Esophagus squamous epithelium (tissue), 5 donors: ENCODE data around the gene CTRL. TPM values are rescaled to one million over a fixed set of nuclear protein-coding genes. Genes with fewer than 3 reads are reported as not detected.

Experiments
- DNase-seq: peaks from one replicate; lab custom pipeline; 2025; lab: John Stamatoyannopoulos, UW
- H3K27ac ChIP-seq, 4 donors: fragments of 200-600 bp; sonication (generic); one replicate each; pipeline ENCODE4 v1.5.1; 2016 to 2019; ENCODE audit warnings: mild to moderate bottlenecking in 1 of 4
- H3K27me3 ChIP-seq, 4 donors: fragments of 200-600 bp; sonication (generic); 1 replicate in 3 of 4; 2 replicates in 1 of 4; pipeline versions ENCODE4 v1.5.1 to v1.6.0; 2017 to 2021; ENCODE audit warnings: antibody characterized with exemption in 1 of 4
- H3K36me3 ChIP-seq, 3 donors: fragments of 200-600 bp; sonication (generic); one replicate each; pipeline ENCODE4 v1.5.1; 2016 to 2019
- H3K4me1 ChIP-seq, 3 donors: fragments of 200-600 bp; sonication (generic); one replicate each; pipeline ENCODE4 v1.5.1; 2017 to 2019
- H3K4me3 ChIP-seq, 4 donors: fragments of 200-600 bp; sonication (generic); 1 replicate in 3 of 4; 2 replicates in 1 of 4; pipeline ENCODE4 v1.5.1; 2016 to 2019; ENCODE audit warnings: mild to moderate bottlenecking in 2 of 4, moderate library complexity in 1 of 4
- H3K9me3 ChIP-seq, 3 donors: fragments of 200-600 bp; sonication (generic); one replicate each; pipeline ENCODE4 v1.5.1; 2016 to 2019
- POLR2A ChIP-seq, 4 donors: fragments of 450-650 bp; IDR thresholded peaks; one replicate each; pipeline ENCODE4 v1.6.1; 2017; ENCODE audit warnings: antibody characterized with exemption in 4 of 4, mild to moderate bottlenecking in 4 of 4, moderate library complexity in 3 of 4
- WGBS, 2 donors: methylation state at CpG; one replicate each; pipeline ENCODE4 v1.1.5; 2018; 5-methylcytosine and 5-hydroxymethylcytosine counted together
- intact Hi-C: fragments of 100-400 bp; cut with DNase I; formaldehyde crosslinking; loops from one replicate; pipeline ENCODE4 v1.15.0; 2022
- total RNA-seq, 4 donors: library from RNA; depleted of rRNA; stranded (reverse); fragments of >200 nt; gene quantifications; one replicate each; pipeline ENCODE4 v1.1.0, GENCODE V29; 2016
- TF ChIP-seq, protein P1 (sequence below), 6 experiments: fragments of 450-650 bp in 4 of 6; fragments of 200-600 bp in 2 of 6; sonication (generic) in 2 of 6; IDR thresholded peaks; one replicate each; pipeline ENCODE4 v1.5.1; 2016 to 2019; ENCODE audit warnings: antibody characterized with exemption in 6 of 6, mild to moderate bottlenecking in 4 of 6, moderate library complexity in 4 of 6
- donor health status: DM: yes; HTN: yes; CAD: no.

The CTRL gene
- total RNA-seq, 4 donors from 2014 or later = 1.2 to 1.8 TPM; not detected in 2

- intact Hi-C loops = no loop called here
- Histone ChIP-seq H3K36me3 (peaks cover 0 to 72% (median 21%) of the 10 kb centered on the region in 3 donors), H3K4me3 (no peak overlapping the region), H3K27ac (no peak overlapping the region), H3K9me3 (no peaks in the 10 kb centered on the region), H3K27me3 (no peaks in the 10 kb centered on the region), H3K4me1 (peaks cover 0 to 13% (median 0%) of the 10 kb centered on the region in 3 donors)
- TF ChIP-seq, protein P1, sequence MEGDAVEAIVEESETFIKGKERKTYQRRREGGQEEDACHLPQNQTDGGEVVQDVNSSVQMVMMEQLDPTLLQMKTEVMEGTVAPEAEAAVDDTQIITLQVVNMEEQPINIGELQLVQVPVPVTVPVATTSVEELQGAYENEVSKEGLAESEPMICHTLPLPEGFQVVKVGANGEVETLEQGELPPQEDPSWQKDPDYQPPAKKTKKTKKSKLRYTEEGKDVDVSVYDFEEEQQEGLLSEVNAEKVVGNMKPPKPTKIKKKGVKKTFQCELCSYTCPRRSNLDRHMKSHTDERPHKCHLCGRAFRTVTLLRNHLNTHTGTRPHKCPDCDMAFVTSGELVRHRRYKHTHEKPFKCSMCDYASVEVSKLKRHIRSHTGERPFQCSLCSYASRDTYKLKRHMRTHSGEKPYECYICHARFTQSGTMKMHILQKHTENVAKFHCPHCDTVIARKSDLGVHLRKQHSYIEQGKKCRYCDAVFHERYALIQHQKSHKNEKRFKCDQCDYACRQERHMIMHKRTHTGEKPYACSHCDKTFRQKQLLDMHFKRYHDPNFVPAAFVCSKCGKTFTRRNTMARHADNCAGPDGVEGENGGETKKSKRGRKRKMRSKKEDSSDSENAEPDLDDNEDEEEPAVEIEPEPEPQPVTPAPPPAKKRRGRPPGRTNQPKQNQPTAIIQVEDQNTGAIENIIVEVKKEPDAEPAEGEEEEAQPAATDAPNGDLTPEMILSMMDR (IDR thresholded peaks at IDR 0.05) = no peak
- TF ChIP-seq POLR2A (IDR thresholded peaks at IDR 0.05) = no peak
- DNase-seq = no peak
- 90 to 95% methylated on average over 2 to 29 of the region's 36 CpGs for WGBS, 2 donors
Measured at GRCh38 chr16:67909056-67909742, 22.5 kb downstream of the CTRL start.

DNA sequence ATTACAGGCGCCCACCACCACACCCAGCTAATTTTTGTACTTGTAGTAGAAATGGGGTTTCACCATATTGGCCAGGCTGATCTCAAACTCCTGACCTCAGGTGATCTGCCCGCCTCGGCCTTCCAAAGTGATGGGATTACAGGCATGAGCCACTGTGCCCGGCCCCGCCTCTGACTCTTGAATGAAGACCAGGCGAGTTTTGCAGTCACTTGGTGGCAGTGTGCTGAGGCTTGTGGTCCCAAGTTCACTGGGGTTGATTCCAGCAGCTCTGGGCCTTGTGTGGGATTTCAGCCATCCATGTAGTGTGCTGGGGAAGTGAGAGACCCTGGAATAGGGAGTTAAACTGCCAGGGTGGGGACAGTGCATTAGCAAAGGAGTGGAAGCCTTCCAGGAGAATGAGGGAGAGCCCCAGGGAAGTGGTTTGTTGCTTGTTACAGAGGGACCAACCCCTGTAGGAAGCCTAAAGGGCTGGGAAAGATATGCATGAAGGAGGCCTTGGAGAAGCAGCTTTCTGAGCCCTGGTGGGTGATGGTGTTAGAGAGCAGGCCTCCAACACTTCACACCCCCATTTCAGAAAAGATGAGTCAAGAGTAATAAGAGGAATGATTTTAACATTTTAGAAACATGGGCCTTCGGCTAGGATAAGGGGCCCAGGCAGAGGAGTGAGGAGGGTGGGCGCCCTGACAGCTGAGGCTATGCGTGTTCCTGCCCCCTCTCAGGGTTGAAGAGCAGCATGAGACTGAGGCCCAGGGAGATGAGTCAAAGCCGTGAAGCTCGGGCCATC is 24.1 kb downstream of the CTRL start:
- 83 to 84% methylated on average over 7 to 9 of the region's 11 CpGs for WGBS, 2 donors
- intact Hi-C loops = no loop called here

GRCh38 chr16:67902831-67903230 is 28.8 kb downstream of the CTRL start:
- H3K27me3 ChIP-seq = no peaks in the 10 kb centered on the region
- H3K36me3 ChIP-seq = peaks cover 0 to 45% (median 0%) of the 10 kb centered on the region in 3 donors
- H3K4me1 ChIP-seq = peaks cover 0 to 12% (median 6%) of the 10 kb centered on the region in 3 donors
- TF ChIP-seq, protein P1 (IDR thresholded peaks at IDR 0.05) = no peak
- no peak for TF ChIP-seq POLR2A (IDR thresholded peaks at IDR 0.05)
- intact Hi-C loops = no loop called here
- no peak for DNase-seq
- H3K9me3 ChIP-seq = no peaks in the 10 kb centered on the region
- H3K4me3 ChIP-seq = no peak overlapping the region
- peak overlapping the region in 1 of 4 donors; percentile 21 for H3K27ac ChIP-seq
- 83 to 88% methylated on average over 3 to 4 of the region's 4 CpGs for WGBS, 2 donors

More for the DNA sequence above, 24.1 kb downstream of the CTRL start:
- H3K4me1 ChIP-seq = peaks cover 0 to 13% (median 0%) of the 10 kb centered on the region in 3 donors
- H3K27me3 ChIP-seq = no peaks in the 10 kb centered on the region
- peaks cover 0 to 69% (median 21%) of the 10 kb centered on the region in 3 donors for H3K36me3 ChIP-seq
- TF ChIP-seq POLR2A (IDR thresholded peaks at IDR 0.05) = no peak
- TF ChIP-seq, protein P1 (IDR thresholded peaks at IDR 0.05) = no peak
- H3K4me3 ChIP-seq = no peak overlapping the region
- H3K9me3 ChIP-seq = no peaks in the 10 kb centered on the region
- DNase-seq = no peak
- no peak overlapping the region for H3K27ac ChIP-seq

DNA sequence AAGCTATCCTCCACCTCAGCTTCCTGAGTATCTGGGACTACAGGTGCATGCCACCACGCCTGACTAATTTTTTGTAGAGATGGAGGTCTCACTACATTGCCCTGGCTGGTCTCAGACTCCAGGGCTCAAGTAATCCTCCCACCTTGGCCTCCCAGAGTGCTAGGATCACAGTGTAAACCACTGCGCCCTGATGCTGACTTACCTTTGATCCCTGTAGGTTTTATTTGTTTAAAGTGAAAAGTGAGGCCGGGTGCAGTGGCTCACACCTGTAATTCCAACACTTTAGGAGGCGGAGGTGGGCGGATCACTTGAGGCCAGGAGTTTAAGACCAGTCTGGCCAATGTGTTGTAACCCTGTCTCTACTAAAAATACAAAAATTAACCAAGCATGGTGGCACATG is 29.9 kb downstream of the CTRL start:
- Histone ChIP-seq H3K27me3 (no peaks in the 10 kb centered on the region), H3K4me3 (no peak overlapping the region), H3K9me3 (no peaks in the 10 kb centered on the region), H3K36me3 (peaks cover 0 to 45% (median 0%) of the 10 kb centered on the region in 3 donors), H3K4me1 (peaks cover 11 to 23% (median 17%) of the 10 kb centered on the region in 3 donors), H3K27ac (no peak overlapping the region)
- intact Hi-C loops = no loop called here
- TF ChIP-seq POLR2A (IDR thresholded peaks at IDR 0.05) = no peak
- TF ChIP-seq, protein P1 (IDR thresholded peaks at IDR 0.05) = no peak
- WGBS, 2 donors = 93 to 96% methylated on average over 3 to 5 of the region's 5 CpGs
- no peak for DNase-seq

DNA sequence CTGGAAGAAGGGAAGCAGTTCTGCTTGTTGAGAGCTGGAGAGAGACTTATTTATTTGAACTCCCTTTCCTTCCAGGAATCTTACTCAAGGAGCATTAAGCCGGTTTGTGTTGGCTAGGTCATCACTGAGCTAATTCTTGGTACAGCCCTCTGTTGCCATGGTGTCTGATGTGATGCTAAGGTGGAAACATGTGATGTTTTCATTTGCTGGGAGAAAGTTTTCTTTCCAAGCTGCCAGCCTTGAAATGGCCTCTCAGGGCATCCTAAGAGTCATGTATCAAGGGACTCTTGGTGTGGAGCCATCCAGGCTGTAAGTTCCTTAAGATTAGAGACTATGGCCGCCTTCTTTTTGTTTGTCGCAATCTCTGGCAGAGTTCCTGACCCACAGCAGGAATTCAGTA is 34.4 kb downstream of the CTRL start:
- intact Hi-C loops = no loop called here
- peak overlapping the region in 2 of 4 donors; percentile 47 to 62 for H3K27ac ChIP-seq
- H3K4me1 ChIP-seq = peaks cover 25 to 63% (median 48%) of the 10 kb centered on the region in 3 donors
- peaks cover 0 to 16% (median 0%) of the 10 kb centered on the region in 3 donors for H3K36me3 ChIP-seq
- WGBS, 2 donors = 63 to 78% methylated on average over 3 of the region's 3 CpGs
- no peaks in the 10 kb centered on the region for H3K27me3 ChIP-seq
- no peak for DNase-seq
- TF ChIP-seq, protein P1 (IDR thresholded peaks at IDR 0.05) = no peak
- no peak for TF ChIP-seq POLR2A (IDR thresholded peaks at IDR 0.05)
- H3K9me3 ChIP-seq = no peaks in the 10 kb centered on the region
- H3K4me3 ChIP-seq = no peak overlapping the region
